ENCODE measurements around the gene ANP32D.
"Not testable (repeated sequence)": the region's sequence is repeated elsewhere in the genome, so short reads cannot be mapped to it uniquely, and the experiment has no call there.

ANP32D gene

DNA sequence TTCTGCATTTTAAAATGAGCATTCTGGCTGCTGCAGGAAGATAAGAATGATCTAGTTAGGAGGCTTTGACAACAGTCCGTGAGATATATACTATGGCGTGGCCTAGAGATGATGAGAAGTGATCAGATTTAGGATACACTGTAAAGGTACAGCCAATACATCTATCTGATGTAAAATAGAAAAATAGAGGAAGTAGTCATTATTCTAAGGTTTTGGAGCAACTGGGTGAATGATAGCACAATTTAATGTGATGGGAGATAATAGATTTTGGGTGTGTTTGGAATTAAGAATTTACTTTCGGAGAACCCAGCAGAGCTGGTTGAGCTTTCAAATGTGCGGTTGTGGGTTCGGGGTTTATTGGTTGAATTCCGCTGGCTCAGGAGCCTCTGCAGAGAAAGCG, at the start of gene ANP32D:
TSS of gene ANP32D (plus strand) at position 301 of the 400 bp plus-strand sequence. CDS start 106 bp downstream, outside the sequence.
- no peak for DNase-seq

DNA sequence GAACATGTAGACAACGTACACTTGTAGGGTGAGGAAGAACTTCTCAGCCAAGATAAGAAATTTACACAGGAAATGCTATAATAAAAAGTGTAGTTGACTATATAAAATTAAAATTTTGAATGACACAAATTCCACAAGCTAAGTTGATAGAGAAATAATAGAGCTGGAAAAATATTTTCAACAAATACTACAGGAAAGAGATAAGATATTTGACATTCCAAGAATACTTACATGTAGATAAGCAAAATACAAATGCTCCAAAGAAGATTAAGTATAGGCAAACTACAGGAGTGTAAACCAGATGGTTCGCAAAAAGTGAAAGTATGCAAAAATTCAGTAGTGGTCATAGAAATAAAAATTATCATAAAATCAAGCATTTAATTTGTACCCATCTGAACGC, 49.2 kb upstream of the ANP32D start:
- DNase-seq, result no peak

DNA sequence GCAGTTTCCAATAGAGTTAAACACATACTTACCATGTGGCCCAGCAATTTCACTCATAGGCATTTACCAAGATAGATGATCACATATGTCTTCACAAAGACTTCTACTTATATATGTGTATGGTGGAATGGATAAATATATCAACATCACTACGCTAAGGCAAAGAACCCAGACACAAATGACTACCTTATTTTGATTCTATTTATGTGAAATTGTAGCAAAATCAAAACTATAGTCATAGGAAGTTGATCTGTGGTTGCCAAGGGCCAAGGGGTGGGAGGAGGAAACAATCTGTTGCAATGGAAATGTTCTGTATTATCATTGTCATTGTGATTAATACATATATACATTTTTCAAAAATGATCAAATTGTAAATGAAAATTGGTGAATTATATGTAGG, 47.7 kb upstream of the ANP32D start:
- DNase-seq, result no peak

DNA sequence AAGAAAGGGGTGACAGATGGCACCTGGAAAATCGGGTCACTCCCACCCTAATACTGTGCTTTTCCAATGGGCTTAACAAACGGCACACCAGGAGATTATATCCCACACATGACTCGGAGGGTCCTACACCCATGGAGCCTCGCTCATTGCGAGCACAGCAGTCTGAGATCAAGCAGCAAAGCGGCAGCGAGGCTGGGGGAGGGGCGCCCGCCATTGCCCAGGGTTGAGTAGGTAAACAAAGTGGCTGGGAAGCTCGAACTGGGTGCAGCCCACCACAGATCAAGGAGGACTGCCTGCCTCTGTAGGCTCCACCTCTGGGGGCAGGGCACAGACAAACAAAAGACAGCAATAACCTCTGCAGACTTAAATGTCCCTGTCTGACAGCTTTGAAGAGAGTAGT, 38.3 kb upstream of the ANP32D start:
- DNase-seq, result not testable (repeated sequence)

DNA sequence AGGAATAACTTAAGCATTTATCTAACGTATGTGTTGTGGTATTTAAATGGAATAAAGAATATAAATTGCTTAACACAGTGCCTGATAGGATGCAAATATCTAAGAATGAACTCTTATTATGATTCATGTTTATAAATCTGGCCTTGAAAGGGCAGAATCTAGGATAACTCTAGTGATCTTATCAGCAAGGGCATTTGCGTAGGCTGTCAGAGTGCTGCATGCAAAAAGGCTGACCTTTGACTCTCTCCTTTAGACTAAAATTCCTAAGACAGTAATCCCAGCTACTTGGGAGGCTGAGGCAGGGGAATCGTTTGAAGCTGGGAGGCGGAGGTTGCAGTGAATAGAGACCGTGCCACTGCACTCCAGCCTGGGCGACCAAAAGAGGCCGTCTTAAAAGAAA, 31.3 kb upstream of the ANP32D start:
- no peak for DNase-seq

DNA sequence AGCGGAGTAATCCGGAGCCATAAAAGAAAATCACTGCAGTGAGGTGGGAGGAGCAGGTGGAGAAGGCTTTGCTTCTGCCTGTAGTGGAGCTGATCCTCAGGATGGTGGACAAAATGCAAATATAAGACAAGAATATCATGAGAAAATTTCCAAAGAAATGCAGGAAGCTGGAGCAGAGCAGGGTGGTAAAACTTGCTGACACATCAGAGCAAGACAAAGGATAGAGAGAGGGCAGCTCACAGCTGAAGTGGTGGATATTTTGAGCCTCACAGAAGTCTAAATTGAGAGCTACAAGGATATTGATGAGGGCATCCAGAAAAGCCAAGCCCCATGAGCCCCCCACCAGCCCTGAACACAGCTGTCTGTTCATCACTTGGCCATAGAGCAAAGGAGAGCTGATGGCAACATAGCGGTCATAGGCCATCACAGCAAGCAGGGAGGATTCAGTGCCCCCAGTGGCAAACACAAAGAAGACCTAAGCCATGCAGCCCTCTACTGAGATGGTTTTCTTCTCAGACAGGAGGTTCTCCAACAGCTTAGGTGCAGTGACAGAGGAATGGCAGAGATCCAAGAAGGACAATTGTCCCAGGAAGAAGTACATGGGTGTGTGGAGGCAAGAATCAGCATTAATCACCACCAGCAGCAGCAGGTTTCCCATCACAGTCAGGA, 30.0 kb upstream of the ANP32D start:
- DNase-seq, result no peak

DNA sequence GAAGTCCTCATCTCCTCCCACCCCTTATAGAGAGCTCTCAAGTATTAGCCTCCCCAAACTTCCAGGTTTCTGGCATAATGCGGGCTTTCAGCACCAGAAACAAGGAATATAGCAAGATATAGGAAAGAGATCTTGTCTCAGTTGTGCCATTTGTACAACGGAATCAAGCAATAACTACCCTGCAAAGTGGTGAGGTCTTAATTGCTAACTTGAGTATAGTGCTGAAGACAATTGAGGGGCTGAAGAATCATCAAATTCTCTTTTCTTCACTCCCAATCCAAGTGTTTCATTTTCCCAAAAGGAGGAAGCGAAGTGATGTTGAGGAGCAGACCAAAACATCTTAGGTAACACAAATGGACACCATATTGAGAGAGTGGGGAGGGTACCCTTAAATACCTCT, 26.8 kb upstream of the ANP32D start:
- no peak for DNase-seq

DNA sequence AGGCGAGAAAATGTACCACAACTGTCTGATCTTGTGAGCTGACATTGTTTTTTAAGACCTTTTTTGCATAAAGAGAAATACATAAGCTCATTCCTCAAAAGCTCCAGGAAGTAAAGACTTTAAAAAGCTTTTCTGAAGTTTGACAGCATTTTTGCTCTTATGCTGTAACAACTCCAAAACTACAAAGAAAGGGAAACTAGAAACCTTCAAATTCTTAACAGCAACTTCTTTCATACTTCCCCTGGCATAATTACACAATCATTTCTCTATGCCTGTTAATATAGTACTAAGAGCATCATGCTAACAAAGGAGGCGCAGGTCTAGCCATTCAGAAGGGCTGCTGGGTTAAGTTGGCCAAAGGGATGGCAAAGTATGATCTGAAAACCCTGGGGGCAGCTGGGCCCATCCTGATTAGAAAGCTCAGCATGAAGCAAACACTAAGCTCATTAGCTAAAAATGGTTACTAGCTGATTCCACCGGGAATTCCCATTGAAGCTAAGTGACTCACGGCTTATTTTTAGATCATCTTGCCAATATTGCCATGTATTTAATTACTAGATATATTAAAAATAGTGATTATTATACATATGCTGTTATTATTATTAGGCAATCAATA, 26.1 kb upstream of the ANP32D start:
- DNase-seq, result no peak

DNA sequence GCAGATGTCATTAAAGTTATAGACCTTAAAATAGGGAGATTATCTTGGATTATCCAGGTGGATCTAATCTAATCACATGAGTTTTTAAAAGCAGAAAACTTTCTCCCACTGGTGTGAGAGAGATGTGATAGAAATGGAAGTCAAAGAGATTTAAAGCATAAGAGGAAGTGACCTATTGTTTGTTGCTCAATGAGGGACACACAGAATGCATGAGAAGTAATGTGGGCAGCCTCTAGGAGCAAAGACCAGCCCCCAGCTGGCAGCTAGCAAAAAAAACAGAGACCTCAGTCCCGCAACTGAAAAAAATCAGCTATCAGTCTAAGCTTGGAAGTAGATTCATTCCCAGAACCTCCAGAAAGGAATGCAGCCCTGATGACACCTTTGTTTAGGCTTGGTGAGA, 24.6 kb upstream of the ANP32D start:
- no peak for DNase-seq

DNA sequence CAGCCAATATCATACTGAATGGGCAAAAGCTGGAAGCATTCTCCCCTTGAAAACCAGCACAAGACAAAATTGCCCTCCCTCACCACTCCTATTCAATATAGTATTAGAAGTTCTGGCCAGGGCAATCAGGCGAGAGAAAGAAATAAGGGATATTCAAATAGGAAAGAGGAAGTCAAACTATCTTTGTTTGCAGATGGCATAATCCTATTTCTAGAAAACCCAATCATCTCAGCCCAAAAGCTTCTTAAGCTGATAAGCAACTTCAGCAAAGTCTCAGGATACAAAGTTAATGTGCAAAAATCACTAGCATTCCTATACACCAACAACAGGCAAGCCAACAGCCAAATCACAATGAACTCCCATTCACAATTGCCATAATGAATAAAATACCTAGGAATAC, 21.0 kb upstream of the ANP32D start:
- no peak for DNase-seq

DNA sequence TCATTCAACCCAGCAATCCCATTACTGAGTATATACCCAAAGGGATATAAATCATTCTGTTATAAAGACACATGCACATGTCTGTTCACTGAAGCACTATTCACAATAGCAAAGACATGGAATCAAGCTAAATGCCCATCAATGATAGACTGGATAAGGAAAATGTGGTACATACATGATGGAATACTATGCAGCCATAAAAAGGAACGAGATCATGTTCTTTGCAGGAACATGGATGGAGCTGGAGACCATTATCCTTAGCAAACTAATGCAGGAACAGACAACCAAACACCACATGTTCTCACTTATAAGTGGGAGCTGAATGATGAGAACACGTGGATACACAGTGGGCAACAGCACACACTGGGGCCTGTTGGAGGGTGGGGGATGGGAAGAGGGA, 19.4 kb upstream of the ANP32D start:
- not testable (repeated sequence) for DNase-seq

DNA sequence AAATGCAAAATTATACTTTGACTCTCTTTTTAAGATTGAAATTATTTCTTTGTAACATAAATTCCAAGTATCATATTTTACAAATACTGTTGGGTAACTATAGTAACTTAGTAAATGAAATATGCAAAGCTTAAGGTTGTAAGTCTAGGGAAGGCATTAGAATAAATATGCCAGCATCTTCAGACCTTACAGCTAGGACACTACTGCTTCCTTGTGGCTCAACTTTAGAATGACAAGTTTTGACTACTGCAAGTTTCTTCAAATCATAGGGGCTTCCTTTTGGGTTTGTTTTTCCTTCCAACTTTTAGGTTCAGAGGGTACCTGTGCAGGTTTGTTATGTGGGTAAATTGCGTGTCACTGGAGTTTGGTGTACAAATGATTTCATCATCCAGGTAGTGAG, 17.7 kb upstream of the ANP32D start:
- DNase-seq, result no peak

DNA sequence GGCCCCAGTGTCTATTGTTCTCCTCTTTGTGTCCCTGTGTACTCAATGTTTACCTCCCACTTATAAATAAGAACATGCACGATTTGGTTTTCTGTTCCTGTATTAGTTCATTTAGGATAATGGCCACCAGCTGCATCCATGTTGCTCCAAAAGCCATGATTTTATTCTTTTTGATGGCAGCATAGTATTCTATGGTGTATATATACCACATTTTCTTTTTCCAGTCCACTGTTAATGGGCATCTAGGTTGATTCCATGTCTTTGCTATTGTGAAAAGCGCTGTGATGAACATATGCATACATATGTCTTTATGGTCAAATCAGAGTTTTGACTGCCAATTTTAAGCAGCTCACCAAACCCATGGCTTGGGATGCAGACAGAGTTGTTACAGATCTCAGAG, 17.2 kb upstream of the ANP32D start:
- no peak for DNase-seq

DNA sequence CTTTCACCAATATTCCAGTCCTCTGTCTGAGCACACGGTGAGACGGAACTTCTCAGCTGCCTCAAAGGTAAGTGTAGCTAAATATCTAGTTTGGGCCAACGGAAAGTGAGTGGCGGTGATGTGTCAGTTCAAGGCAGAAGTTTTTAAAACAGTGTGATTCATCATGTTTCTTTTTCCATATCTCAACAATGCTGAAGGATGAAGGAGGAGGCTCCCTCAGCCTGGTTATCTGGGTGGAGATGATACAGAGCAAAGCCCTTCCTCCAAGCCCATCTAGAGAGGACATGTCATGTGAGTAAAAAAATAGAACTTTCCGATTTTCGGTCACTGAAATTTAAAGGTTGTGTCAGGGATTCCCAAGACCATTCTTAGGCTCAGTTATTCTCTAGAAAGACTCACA, 13.1 kb upstream of the ANP32D start:
- no peak for DNase-seq

DNA sequence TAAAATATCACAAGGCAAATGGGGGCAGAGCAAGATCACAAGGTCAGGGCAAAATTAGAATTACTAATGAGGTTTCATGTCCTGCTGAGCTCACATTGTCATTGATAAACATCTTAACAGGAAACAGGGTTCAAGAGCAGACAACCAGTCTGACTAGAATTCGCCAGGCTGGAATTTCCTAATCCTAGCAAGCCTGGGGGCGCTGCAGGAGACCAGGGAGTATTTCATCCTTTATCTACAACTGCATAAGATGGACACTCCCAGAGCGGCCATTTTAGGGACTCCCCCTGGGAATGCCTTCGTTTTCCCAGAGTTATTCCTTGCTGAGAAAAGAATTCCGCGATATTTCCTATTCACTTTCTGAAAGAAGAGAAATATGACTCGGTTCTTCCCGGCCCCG, 3.3 kb upstream of the ANP32D start:
- DNase-seq, result not testable (repeated sequence)

DNA sequence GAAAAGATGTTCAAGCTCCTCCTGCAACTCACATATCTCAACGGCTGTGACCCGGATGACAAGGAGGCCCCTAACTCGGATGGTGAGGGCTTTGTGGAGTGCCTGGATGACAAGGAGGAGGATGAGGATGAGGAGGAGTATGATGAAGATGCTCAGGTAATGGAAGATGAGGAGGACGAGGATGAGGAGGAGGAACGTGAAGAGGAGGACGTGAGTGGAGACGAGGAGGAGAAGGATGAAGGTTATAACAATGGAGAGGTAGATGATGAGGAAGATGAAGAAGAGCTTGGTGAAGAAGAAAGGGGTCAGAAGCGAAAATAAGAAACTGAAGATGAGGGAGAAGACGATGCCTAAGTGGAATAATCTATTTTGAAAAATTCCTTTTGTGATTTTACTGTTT, 702 bp downstream of the ANP32D start:
- no peak for DNase-seq

DNA sequence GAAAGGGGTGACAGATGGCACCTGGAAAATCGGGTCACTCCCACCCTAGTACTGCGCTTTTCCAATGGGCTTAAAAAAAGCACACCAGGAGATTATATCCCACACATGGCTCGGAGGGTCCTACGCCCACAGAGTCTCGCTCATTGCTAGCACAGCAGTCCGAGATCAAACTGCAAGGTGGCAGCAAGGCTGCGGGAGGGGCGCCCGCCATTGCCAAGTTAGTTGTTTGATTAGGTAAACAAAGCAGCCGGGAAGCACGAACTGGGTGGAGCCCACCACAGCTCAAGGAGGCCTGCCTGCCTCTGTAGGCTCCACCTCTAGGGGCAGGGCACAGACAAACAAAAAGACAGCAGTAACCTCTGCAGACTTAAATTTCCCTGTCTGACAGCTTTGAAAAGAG, 2.1 kb downstream of the ANP32D start:
- not testable (repeated sequence) for DNase-seq

DNA sequence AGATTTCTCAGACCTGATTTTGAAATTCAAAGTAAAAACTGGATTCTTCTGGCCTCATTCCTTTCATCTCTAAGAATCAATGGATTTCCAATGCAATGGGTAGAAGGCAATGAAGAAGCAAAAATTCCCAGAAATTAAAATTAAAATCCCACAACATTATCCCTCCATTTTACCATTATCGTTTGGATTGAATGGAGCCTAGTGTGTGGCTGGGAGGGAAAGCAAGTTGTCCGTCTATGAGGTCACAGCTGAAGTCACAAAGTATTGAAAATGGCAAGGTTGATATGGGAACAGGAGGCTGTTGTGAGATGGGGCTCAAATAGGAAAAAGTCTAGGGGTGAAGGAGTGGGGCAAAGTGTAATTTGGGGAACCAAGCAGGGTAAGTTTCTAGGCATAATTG, 9.8 kb downstream of the ANP32D start, which contains the start of gene C12orf54:
TSS of gene C12orf54 (plus strand) at position 301 of the 400 bp plus-strand sequence. CDS start 799 bp downstream, outside the sequence.
- no peak for DNase-seq

DNA sequence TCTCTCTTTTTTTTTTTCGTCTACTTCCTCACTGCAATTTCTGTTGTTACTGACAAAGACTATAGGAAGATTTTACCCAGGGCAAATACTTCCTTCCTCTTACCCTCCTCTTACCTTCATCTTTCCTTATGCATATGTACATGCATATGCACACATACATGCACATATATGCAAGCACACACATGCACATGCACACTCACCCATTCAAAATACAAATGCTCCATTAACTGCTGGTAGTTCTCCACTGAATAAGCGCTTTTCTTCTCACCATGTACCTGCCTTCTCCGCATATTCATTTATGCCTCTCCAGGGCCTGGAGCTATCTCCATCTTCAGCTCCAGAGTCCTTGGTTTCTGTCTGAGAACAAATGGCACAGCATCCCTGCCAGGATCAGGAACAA, 10.6 kb downstream of the ANP32D start:
- DNase-seq, result no peak

DNA sequence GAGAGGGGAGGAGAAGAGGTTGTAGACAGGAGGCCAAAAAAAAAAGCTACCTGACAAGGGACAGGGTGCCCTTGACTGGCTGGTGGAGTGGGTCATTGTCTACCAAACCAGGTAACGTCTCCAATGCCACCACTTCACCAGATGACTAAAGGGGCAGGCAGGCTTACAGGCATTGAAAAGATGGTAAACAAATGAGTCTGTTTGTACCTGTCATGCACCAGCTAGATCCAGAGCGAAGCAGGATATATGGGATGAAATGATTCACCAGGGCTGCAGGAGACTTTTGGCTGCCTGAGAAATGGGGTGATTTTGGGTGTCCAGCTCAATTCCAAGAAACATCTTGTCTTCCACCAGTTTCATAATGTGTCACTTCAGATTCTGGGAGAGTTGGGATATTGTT, 13.9 kb downstream of the ANP32D start:
- DNase-seq, result no peak

DNA sequence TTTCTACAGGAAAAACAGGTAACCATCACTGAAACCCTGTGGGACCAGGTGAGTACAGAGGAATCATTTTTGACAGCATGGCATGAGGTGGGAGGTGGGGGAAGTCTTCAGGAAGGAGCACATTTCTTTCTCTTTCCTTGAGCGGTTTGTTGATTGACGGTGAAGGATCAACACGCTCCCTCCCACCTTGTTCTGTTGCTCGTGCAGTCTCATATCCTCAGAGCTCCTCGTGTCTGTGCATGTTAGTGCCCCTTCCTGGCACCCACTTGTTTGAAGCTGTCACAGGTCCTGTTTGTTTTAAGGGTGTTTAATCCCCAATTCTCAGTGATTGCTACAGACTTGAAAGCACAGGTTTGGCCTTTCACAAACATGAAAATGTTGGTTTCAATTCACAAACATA, 14.3 kb downstream of the ANP32D start:
- DNase-seq, result no peak

DNA sequence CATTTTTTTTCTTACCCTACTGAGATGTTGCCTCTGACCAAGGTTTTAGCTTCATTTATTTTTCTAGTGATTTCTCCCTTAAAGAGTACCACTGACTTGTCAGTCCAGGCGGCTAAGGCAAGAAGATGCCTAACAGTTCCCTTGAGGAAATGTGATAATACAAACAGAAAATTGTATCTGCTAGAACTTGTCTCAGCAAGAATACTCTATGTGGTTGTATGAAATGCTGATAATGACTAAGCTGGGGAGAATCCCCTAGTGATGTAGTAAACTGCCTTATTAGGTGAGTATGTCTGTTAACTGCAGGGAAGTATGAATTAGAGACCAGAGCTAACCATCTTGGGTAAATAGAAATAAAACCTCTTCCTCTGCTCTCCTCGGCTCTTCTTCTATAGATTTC, 16.7 kb downstream of the ANP32D start:
- no peak for DNase-seq

DNA sequence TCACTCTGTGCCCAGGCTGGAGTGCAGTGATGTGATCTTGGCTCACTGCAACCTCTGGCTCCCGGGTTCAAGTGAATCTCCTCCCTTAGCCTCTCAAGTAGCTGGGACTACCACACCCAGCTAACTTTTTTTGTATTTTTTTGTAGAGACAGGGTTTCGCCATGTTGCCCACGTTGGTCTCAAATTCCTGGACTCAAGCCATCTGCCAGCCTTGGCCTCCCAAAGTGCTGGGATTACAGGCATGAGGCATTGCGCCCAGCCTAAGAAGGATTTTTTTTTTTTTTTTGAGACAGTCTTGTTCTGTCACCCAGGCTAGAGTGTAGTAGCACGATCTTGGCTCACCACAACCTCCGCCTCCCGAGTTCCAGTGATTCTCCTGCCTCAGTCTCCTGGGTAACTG, 17.1 kb downstream of the ANP32D start:
- not testable (repeated sequence) for DNase-seq

DNA sequence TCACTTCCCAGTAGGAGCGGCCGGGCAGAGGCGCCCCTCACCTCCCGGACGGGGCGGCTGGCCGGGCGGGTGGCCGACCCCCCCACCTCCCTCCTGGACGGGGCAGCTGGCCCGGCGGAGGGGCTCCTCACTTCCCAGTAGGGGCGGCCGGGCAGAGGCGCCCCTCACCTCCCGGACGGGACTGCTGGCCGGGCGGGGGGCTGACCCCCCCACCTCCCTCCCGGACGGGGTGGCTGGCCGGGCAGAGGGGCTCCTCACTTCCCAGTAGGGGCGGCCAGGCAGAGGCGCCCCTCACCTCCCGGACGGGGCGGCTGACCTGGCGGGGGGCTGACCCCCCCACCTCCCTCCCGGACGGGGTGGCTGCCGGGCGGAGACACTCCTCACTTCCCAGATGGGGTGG, 27.9 kb downstream of the ANP32D start:
- not testable (repeated sequence) for DNase-seq

DNA sequence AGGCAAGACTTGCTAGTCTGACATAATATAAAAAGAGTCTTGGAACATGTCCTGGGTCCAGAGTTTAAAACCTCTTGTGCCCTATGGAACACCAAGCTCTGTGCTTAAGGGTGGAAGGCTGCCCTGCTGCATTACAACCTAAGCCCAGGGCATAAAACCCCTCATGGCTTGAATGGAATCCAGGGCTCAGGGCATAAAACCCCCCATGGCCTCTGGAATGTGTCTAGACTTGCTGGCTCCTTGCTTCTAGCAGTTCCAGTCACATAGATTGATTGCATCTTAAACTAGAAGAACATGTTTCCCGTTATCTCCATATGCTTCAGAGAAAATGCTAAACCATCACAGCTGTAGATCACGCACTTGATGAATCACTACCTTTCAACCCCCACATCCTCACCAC, 34.5 kb downstream of the ANP32D start:
- DNase-seq, result not testable (repeated sequence)

Data from NCI-H2227 treated with DMSO at 0.1 percent for 48 hours (cell line).